NCI-H774 (cell line): ENCODE results near the gene EVA1B.

Source experiments
- DNase-seq: peaks from one replicate; lab custom pipeline; 2025; lab: John Stamatoyannopoulos, UW

The EVA1B gene, protein sequence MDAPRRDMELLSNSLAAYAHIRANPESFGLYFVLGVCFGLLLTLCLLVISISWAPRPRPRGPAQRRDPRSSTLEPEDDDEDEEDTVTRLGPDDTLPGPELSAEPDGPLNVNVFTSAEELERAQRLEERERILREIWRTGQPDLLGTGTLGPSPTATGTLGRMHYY

DNA sequence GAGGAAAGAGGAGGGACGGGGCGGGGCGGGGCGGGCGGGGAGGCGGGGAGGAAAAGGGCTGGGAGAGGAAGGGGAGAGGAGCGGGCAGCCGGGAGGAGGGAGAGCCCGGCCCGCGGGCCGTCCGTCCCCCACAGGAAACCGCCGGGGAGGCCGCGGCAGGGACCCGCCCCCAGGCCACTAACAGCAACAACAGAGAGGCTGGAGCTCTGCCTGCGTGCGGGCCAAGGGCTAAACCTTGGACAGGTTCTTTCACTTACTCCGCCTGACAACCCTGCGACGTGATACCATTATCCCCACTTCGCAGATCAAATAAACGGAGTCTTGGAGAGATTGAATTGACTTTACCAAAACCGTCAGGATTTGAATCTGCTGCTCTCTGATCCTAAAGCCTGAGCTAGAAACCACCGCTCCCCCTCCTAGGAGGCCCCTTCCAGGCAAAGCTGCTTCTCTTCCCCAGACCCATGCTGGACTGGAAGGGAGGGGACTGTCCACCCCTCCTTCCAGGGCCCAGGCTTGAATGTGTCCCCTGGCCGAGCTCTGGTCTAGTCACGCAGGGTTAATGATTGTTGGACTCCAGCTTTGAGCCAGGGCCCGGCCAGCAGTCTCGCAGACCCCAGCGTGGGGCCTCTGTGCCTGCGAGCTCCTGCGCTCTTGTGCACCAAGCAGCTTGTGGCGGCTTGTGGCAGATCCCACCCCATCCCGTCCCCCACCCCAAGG is at the start of gene EVA1B:
TSS of gene EVA1B (minus strand) at position 10 of the 717 bp plus-strand sequence. CDS start 608 bp downstream, outside the sequence.
- peak; percentile 35 for DNase-seq

DNA sequence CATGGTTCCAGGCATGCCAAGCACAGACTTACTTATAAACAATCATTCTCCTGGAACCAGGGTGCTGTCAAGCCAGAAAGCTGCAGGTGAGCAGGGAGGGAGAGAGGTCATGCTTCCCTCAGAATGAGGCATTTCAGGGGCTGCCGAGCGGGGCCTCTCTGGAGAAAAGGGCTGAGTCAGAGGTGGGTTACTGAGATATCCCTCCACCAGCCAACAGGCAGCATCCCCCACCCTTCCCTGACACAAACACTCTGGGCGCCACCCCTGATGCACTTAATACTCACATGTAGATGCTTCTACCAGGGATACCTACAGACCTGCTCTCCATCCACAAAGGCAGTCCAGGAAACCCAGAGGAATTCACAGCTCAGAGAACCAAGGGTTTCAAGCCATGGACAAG is 49.2 kb upstream of the EVA1B start:
- no peak for DNase-seq

GRCh38 chr1:36369061-36369861 is 45.8 kb upstream of the EVA1B start:
- DNase-seq: peak; percentile 83

- DNase-seq: no peak
These were observed 44.4 kb upstream of the EVA1B start for GRCh38 chr1:36367798-36368197.

DNA sequence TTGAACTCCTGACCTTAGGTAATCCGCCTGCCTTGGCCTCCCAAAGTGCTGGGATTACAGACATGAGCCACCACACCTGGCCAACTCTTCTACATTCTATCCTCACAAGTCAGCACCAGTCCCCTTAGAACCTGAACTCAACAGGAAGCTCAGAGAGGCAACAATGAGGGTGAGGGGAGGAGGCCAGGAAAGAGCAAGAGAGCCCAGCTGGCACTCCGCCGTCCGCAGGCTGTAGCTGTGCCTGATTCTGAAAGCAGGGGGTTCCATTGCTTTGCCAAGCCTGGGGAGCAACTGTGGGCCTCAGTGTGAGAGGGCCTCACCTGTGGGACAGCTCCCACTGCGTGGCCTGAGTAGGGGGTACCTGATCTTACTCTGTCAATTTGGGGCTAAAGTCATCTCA is 43.6 kb upstream of the EVA1B start:
- no peak for DNase-seq

DNA sequence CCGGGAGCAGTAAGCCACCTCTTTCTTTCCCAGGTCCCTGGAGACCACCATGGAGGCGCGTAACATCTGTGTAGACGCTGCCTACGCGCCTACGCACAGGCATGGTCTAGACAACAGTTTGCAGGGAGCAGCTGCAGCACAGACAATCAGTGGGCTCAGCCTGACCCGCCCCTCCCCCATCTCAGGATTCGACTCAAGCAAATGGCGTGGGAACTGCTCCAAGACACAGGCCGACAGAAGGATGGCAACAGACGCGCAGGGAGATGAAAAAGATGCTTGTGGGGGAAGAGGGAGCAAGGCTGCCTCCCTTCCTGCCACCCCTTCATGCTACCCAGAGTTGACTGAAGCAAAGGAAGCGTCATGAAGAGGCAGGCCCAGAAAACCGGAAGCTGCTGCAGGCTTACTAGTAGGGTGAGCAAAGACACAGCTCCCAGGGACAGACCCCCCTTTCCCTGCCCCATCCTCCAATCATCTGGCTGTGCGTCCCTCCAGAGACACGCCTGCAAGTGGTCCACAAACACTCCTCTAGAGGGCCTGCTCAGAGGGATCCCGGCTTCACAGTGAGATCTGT is 42.7 kb upstream of the EVA1B start:
- no peak for DNase-seq

DNA sequence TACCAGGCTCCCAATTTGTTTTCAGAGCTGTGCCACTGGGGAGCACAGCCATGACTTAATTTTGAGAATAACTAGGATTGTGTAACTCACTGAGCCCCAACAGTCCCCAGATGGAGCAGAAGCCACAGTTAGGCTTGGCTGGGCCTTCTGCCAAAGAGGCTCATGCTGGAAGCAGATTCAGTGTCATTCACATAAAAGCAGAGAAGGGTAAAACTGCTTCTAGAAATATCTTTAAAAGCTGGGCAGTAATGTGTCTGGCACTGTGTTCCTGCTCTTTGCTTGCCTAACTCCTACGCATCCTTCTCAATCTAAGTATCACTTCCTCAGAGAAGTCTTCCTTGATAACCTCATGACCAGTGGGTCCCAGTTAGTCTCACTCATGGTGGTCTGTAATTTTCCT is 41.9 kb upstream of the EVA1B start:
- no peak for DNase-seq

DNA sequence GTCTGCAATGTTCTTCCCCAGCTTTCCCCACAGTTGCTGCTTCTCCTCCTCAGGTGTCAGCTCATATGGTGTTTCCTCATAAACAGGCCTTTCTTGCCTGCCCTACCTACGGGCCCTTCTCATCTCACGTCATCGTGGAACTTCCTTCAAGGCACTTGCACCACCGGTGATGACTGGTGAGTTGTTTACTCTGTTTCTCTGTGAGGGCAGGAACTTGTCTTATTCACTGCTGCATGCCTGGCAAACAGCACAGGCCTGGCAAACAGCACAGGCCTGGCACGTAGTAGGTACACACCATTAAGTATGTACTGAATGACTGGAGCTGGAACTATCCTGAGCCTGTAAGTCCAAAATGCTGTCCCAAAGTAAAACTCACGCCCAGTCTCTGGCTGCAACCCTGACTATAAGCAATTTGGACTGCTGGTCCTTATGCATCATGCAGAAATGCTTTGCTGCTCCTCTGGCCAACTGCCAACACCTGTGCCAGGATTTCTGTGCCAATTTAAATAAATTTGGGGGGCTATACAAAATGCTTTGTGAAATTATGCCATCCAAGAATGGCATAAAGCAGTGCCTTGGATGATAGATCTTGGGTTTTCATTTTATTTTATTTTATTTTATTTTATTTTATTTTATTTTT is 36.6 kb upstream of the EVA1B start:
- DNase-seq: no peak

GRCh38 chr1:36359383-36359782 is 35.9 kb upstream of the EVA1B start:
- no peak for DNase-seq

- no peak for DNase-seq
These were observed 35.2 kb upstream of the EVA1B start for GRCh38 chr1:36358514-36359084.

DNA sequence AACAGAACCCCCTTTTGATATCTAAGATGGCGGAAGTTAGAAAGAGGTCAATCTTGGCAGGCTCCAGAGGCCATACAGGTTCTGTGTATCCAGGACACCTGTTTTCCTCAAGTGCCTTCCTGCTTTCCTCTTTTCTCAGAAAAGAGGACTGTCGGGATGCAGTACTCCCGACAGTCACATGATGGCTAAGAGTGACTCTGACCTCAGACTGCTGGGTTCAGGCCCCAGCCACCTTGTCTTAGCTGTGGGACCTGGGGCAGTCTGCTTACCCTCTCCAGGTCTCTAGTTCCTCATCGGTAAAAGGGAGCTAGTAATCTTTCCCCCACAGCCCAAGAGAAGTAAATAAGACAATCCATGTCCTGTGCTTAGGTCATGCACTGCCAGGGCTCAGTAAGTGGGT is 32.4 kb upstream of the EVA1B start:
- DNase-seq: no peak

DNA sequence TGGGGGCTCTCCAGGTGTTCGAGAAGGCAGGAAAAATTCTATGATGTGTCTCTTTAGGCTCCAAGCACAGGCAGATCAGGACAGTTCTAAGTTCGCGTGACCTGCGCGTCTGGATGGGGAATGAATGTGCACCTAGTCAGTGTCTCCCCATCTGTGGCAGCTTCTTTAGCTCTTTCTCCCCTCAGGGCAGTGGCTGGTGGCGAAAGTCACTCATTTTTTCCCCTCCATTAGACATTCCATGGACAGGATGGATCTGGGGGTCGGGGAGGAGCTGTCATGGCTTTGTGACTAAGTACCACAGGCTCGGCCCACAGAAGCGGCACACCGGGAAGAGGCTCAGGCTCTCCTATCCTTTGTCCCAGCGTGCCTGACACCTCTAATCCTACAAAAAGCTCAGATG is 31.0 kb upstream of the EVA1B start:
- DNase-seq: no peak

GRCh38 chr1:36352910-36353878 is 29.7 kb upstream of the EVA1B start:
- no peak for DNase-seq

DNA sequence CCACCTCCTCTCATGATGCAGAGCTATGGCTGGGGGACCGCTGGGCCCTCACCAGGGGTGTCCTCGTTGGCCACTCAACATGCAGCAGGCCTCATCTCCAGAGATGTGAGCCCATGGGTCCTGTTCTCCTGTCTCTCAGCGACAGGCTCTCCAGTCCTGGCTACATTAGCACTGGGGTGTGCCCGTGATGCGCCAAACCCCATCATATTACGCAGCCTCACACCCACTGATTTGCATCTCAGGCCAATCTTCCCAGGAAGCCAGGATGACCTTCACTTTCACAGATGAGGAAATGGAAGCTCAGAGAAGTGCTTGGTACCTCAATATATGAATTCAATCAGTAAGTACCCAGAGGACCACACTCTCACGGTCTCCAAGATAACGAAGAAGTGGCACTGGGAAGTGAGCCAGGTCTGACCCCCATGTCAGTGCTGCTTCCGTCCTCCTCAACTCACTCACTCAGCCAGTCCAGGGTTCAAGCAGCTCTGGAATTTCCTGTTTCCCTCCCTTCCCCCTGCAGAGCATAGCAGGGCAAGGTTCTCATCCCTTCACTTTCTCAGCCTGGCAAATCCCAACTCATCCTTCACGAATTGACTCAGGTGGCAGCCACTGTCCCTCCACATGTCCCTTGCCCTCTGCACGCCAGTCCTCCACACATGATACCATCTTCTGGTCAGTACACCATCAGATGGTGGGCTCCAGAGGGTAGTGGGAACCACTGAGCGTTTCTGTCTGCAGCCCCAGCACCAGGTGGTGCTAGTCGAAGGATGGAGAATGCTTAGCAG is 28.9 kb upstream of the EVA1B start:
- no peak for DNase-seq

DNA sequence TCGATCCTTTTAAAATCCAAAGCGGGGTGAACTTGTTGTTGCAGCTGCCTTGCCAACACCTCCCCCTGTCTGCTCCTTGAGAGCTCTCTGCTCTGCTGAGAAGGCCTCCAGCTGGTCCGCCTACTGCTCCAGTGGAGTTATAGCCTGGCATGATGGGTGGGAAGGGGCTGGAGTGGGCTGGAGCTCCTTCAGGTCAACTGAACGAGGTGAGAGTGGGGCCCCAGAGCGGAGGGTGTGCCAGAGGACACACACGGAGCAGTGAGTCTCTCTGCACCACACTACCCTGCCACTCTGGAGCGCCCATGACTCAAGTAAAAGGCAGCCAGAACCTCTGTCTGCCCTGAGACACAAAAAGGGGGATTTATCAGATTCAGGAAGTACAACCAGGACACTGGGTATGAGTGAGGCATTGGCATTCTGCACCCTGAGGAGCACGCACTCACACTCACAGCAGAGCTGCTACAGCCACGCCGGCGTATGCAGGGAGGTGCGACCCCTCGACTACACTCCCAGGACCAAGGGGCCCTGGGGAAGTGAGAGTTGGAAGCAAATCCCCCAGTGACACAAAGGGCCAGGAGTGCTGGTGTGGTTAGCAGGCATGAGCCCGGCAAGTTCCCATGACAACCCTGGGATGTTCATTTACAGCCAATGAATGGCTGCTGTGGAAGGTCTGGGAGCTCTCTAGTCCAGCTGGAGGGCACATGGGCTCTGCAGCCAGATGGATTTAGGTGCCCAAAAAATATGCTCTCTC is 28.0 kb upstream of the EVA1B start:
- no peak for DNase-seq

- DNase-seq: no peak
These were observed 27.3 kb upstream of the EVA1B start for GRCh38 chr1:36350659-36351226.

DNA sequence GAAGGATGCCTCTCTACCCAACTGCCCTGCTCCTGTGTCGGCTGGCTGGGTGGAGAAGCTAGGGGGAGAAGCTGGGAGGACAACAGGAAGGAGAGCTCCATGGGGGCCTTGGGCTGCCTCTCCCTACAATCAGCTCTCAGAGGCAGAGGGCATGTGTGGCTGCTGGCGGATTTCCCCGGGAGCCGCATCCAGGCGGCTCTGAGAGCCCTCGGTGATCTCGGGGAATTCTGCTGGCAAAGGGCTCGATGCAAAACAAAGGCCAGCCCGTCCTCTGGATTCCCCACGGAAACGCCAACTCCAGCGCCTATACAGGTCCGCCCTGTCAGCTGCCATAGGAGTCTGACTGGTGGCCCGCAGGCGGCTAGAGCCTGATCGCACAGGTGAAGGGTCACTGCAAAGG is 26.4 kb upstream of the EVA1B start:
- DNase-seq: no peak

GRCh38 chr1:36349241-36349671 is 25.8 kb upstream of the EVA1B start:
- no peak for DNase-seq
